PC-3 (cell line): ENCODE results near the gene ADD1.

Experiments
- EZH2 ChIP-seq: fragments of 300-600 bp; sonication (generic); IDR thresholded peaks from one replicate; pipeline ENCODE4 v1.6.1; 2017; ENCODE audit warnings: antibody characterized with exemption, mild to moderate bottlenecking, low read length; ENCODE audit not compliant: unreplicated experiment
- TF ChIP-seq, protein P1 (sequence below): fragments of 300-600 bp; sonication (generic); conservative IDR thresholded peaks from 2 replicates; pipeline ENCODE4 v1.5.1; 2017; ENCODE audit warnings: antibody characterized with exemption, low read depth, mild to moderate bottlenecking, low read length

DNA sequence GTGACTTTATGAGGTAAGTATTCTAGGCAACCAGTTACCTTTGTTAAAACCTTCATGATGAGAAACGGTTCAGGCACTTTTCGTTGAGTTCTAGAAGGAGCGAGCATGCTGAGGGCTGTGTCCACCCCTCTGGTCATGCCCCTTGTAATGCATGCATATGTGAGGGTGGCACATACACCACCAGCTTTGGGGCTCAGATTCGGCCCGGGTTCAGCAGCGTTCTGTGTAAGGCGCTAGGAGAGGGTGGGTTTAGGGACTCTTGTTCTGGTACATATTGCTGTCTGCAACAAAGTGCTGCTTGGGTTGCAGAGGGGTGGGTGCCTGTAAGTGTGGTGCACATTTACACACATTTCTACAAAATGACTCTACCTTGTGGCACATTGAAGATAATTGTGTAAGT, 65.0 kb downstream of the ADD1 start:
- TF ChIP-seq, protein P1, sequence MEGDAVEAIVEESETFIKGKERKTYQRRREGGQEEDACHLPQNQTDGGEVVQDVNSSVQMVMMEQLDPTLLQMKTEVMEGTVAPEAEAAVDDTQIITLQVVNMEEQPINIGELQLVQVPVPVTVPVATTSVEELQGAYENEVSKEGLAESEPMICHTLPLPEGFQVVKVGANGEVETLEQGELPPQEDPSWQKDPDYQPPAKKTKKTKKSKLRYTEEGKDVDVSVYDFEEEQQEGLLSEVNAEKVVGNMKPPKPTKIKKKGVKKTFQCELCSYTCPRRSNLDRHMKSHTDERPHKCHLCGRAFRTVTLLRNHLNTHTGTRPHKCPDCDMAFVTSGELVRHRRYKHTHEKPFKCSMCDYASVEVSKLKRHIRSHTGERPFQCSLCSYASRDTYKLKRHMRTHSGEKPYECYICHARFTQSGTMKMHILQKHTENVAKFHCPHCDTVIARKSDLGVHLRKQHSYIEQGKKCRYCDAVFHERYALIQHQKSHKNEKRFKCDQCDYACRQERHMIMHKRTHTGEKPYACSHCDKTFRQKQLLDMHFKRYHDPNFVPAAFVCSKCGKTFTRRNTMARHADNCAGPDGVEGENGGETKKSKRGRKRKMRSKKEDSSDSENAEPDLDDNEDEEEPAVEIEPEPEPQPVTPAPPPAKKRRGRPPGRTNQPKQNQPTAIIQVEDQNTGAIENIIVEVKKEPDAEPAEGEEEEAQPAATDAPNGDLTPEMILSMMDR: no peak
- TF ChIP-seq EZH2: no peak
